Liver (tissue), 3 donors: Measurements from ENCODE around the gene MAF.

Source experiments
- EGR1 ChIP-seq, 2 donors: IDR thresholded peaks; 2 replicates each; pipeline ENCODE4 v1.6.1; 2016 to 2018; ENCODE audit warnings: antibody characterized with exemption in 2 of 2, low read depth in 2 of 2
- GABPA ChIP-seq, 2 donors: IDR thresholded peaks in 1 of 2; conservative IDR thresholded peaks in 1 of 2; 2 replicates each; pipeline ENCODE4 v1.6.1; 2016; ENCODE audit warnings: antibody characterized with exemption in 2 of 2, mild to moderate bottlenecking in 1 of 2, moderate library complexity in 1 of 2
- SP1 ChIP-seq: IDR thresholded peaks from 2 replicates; pipeline ENCODE4 v1.6.1; 2018; ENCODE audit warnings: antibody characterized with exemption, mild to moderate bottlenecking
- TF ChIP-seq, protein P1 (sequence below): fragments of 150-350 bp; IDR thresholded peaks from 2 replicates; pipeline ENCODE4 v1.5.1; 2017; ENCODE audit warnings: improper control_type of control experiment, low read depth, low read length; ENCODE audit not compliant: missing input control
- TF ChIP-seq, protein P2 (sequence below): IDR thresholded peaks from 2 replicates; pipeline ENCODE4 v1.6.1; 2016; ENCODE audit warnings: antibody characterized with exemption
- donor health status: healthy.
- donor health status: healthy.

DNA sequence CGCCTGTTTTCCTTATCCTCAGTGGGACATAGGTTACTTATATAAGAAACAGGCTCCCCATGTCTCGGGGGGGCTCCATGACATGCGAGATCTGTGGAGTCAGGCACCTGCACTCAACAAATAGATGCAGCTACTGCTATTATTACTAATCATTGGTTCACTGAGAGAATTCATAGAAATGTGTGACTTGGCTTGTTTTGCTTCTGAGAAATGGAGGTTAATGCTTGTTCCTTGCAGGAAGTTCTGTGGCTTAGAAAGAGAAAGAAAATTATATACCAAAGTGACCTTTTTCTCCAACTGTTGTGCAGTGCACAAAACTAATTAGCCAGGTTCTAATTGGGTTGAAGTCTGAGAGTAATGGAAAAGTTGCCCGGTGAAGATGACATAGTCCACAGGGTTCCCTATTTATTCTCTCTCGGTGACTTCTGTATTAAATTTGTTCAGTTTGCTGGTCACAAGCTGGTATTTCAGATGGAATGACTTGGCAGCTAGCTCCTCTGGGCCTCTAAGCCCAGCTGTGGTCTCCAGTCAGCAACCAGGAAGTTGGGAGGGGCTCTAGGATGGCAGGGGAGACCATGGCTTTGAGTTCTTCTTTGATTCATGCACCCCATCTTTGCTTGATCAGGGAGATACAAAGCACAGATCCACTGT, 17.6 kb upstream of the MAF start:
- TF ChIP-seq SP1 (no peak), EGR1 (IDR thresholded peaks at IDR 0.05; ENCODE audit: low read depth in 2 of 2) (no peak), GABPA (IDR thresholded peaks at IDR 0.05 in 1 of 2, conservative IDR thresholded peaks at IDR 0.05 in 1 of 2) (no peak)
- TF ChIP-seq, protein P1, sequence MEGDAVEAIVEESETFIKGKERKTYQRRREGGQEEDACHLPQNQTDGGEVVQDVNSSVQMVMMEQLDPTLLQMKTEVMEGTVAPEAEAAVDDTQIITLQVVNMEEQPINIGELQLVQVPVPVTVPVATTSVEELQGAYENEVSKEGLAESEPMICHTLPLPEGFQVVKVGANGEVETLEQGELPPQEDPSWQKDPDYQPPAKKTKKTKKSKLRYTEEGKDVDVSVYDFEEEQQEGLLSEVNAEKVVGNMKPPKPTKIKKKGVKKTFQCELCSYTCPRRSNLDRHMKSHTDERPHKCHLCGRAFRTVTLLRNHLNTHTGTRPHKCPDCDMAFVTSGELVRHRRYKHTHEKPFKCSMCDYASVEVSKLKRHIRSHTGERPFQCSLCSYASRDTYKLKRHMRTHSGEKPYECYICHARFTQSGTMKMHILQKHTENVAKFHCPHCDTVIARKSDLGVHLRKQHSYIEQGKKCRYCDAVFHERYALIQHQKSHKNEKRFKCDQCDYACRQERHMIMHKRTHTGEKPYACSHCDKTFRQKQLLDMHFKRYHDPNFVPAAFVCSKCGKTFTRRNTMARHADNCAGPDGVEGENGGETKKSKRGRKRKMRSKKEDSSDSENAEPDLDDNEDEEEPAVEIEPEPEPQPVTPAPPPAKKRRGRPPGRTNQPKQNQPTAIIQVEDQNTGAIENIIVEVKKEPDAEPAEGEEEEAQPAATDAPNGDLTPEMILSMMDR = no peak
- TF ChIP-seq, protein P2, sequence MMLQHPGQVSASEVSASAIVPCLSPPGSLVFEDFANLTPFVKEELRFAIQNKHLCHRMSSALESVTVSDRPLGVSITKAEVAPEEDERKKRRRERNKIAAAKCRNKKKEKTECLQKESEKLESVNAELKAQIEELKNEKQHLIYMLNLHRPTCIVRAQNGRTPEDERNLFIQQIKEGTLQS = no peak
